Psoas muscle (tissue), 8 donors: ENCODE results near the gene ZNG1F. TPM values are rescaled to one million over a fixed set of nuclear protein-coding genes. Genes with fewer than 3 reads are reported as not detected.
"Not testable (repeated sequence)": the region's sequence is repeated elsewhere in the genome, so short reads cannot be mapped to it uniquely, and the experiment has no call there.

Source experiments
- ATAC-seq, 4 donors: fragments of 200-7000 bp; cut with Tn5 transposase; one replicate each; pipeline ENCODE4 v1.9.1; 2020; ENCODE audit warnings: moderate library complexity in 3 of 4, mild to moderate bottlenecking in 2 of 4
- DNase-seq, 2 donors: peaks; one replicate each; pipeline ENCODE4 v3.0.0-alpha.2; 2020
- H3K27ac ChIP-seq: fragments of 200-600 bp; one replicate; pipeline ENCODE4 v1.8.0; 2022
- H3K27me3 ChIP-seq, 3 donors: fragments of 200-600 bp in 1 of 3; one replicate each; pipeline versions ENCODE4 v1.6.1 to v1.8.0; 2013 to 2022; ENCODE audit warnings: low read length in 2 of 3, mild to moderate bottlenecking in 2 of 3, moderate library complexity in 1 of 3; ENCODE audit not compliant: insufficient read depth in 3 of 3
- H3K36me3 ChIP-seq, 2 donors: fragments of 200-600 bp in 1 of 2; one replicate each; pipeline versions ENCODE4 v1.6.1 to v1.8.0; 2013 to 2022; ENCODE audit warnings: low read depth in 1 of 2, mild to moderate bottlenecking in 1 of 2, moderate library complexity in 1 of 2; ENCODE audit not compliant: insufficient read depth in 1 of 2
- H3K4me1 ChIP-seq: fragments of 200-600 bp; one replicate; pipeline ENCODE4 v1.8.0; 2022
- H3K4me3 ChIP-seq: fragments of 200-600 bp; one replicate; pipeline ENCODE4 v1.8.0; 2022; ENCODE audit warnings: mild to moderate bottlenecking
- H3K9me3 ChIP-seq: fragments of 200-600 bp; one replicate; pipeline ENCODE4 v1.8.0; 2022
- WGBS, 3 donors: extraction: QIAGEN DNeasy Blood & Tissue Kit; methylation state at CpG; one replicate each; pipeline versions ENCODE4 v1.1.6 to v1.1.7; 2013; 5-methylcytosine and 5-hydroxymethylcytosine counted together
- intact Hi-C, 2 donors: fragments of 100-400 bp; cut with DNase I; formaldehyde crosslinking; loops; one replicate each; pipeline versions ENCODE4 v1.11.0 to v1.14.2; 2022
- polyA plus RNA-seq, 3 donors: library from polyadenylated mRNA; stranded (reverse); fragments of 200-250 nt; gene quantifications; one replicate each; pipeline ENCODE4 v1.2.3, GENCODE V29; 2013
- total RNA-seq, 4 donors: library from RNA; stranded (reverse); fragmentation: NEBNext Ultra II Directional in 2 of 4; extraction: Animal tissue kit (Norgen Biotek cat#: 25700) in 2 of 4; gene quantifications; one replicate each; pipeline versions ENCODE4 v1.2.1 to v1.2.4, GENCODE V29; 2021 to 2023
- donor health status: healthy with polysubstance abuse.
- donor health status: DM: no; HTN: no; CAD: no; lungs with moderate emphysema.
- donor health status: Bipolar disorder and iron deficiency.
- donor health status: healthy.
- donor health status: DM: yes; HTN: yes; CAD: no.
- donor health status: DM: no; HTN: no; CAD: no.
- donor health status: DM: no; HTN: no; CAD: no.
- donor health status: DM: yes; HTN: yes; CAD: no.

The ZNG1F gene
- total and polyA plus RNA-seq, 7 donors: 0.32 to 3.8 (median 1.9) TPM

GRCh38 chr9:41124250-41125108 is 64.6 kb downstream of the ZNG1F start:
- DNase-seq, H3K27ac ChIP-seq, H3K27me3 ChIP-seq, H3K4me1 ChIP-seq, H3K36me3 ChIP-seq, H3K9me3 ChIP-seq, H3K4me3 ChIP-seq, intact Hi-C loops: not testable (repeated sequence)
- peak in 3 of 4 donors; percentile 40 to 48 (median 46) for ATAC-seq
- 25 to 42% (median 37%) methylated on average over 33 to 34 of the region's 52 CpGs for WGBS, 3 donors

DNA sequence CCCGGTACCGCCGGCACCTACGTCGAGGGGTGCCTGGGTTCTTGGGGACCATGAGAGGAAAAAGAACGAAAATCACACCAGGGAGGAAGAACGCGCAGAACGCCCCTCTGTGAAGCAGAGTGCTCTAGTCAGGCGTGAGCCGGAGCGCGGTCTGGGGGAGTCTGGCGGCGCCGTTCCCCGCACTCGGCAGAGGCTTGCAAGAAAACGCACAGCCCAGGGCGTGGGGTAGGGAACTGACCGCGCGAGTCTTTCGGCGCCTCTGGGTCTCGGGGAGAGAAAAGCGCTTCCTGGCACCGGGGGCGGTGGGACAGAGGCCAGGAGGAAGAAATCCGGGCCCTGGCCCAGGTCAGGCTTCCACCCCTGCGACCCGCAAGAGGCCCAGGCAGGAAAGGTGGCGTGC is 65.3 kb downstream of the ZNG1F start:
- DNase-seq, H3K9me3 ChIP-seq, H3K27ac ChIP-seq, H3K27me3 ChIP-seq, intact Hi-C loops, H3K4me3 ChIP-seq, H3K36me3 ChIP-seq, H3K4me1 ChIP-seq: not testable (repeated sequence)
- ATAC-seq: peak in 2 of 4 donors; percentile 21 to 40
- WGBS, 3 donors: 5 to 37% (median 22%) methylated on average over 4 to 9 of the region's 33 CpGs

GRCh38 chr9:41123396-41123795 is 65.7 kb downstream of the ZNG1F start:
- DNase-seq, H3K27ac ChIP-seq, H3K4me1 ChIP-seq, intact Hi-C loops, H3K27me3 ChIP-seq, H3K36me3 ChIP-seq, H3K9me3 ChIP-seq, H3K4me3 ChIP-seq: not testable (repeated sequence)
- peak in 2 of 4 donors; percentile 19 to 26 for ATAC-seq
- 40 to 51% methylated on average over 1 to 9 of the region's 32 CpGs; no CpG with 5 or more reads in 1 of the 3 donors for WGBS, 3 donors

DNA sequence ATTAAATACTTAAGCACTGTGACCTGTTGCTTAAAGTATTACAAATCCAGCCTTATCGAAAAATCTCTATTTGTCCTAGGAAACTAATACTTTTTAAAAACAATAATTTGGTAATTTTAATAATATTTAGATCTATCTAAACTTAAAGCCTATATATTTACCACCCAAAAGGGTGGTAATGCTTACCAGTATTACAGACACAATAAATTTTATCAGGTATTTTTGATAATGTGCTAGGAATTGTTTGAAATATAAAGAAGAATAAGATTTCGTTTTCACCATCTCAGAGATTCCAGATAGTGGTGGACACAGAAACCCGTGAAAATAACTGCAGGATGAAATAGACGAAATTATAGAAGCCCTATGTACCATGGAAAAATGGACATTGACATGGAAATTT is 68.4 kb downstream of the ZNG1F start:
- intact Hi-C loops, H3K4me1 ChIP-seq, H3K9me3 ChIP-seq, H3K4me3 ChIP-seq, H3K27me3 ChIP-seq, H3K27ac ChIP-seq, DNase-seq, H3K36me3 ChIP-seq, ATAC-seq: not testable (repeated sequence)
- WGBS, 3 donors: 29% methylated on average over 1 of the region's 4 CpGs; no CpG with 5 or more reads in 2 of the 3 donors

DNA sequence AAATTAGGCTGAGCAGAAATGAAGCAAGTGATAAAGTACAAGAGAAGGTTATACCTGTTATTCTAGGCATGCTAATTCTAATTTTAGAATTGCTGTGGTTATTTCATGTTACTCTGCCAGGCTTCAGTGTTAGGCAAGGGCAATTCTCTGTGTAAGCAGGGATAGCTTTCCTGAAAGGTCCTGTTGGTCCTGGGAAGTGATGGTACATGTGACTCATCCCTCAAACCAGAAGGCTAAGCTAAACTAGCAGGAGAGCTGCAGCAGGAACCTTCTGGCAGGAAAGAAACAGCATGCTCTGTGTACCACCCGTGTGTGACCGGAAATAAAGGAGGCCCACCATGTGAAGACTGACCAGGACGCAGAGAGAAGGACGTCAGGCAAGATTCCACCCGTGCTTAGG is 69.4 kb downstream of the ZNG1F start:
- H3K4me3 ChIP-seq, H3K27me3 ChIP-seq, DNase-seq, H3K36me3 ChIP-seq, H3K27ac ChIP-seq, intact Hi-C loops, H3K4me1 ChIP-seq, H3K9me3 ChIP-seq: not testable (repeated sequence)
- no CpG with 5 or more reads among the region's 5 CpGs for WGBS, 3 donors
- ATAC-seq: peak in 1 of 4 donors; percentile 44

GRCh38 chr9:41119311-41119710 is 69.8 kb downstream of the ZNG1F start:
- peak in 3 of 4 donors; percentile 15 to 29 (median 27) for ATAC-seq

GRCh38 chr9:41113348-41113747 is 75.8 kb downstream of the ZNG1F start:
- DNase-seq, H3K4me1 ChIP-seq, intact Hi-C loops, H3K36me3 ChIP-seq, H3K27ac ChIP-seq, H3K4me3 ChIP-seq, ATAC-seq, H3K9me3 ChIP-seq, H3K27me3 ChIP-seq: not testable (repeated sequence)
- WGBS, 3 donors: 48 to 69% (median 62%) methylated on average over 6 to 9 of the region's 14 CpGs

More at GRCh38 chr9:41119311-41119710, 69.8 kb downstream of the ZNG1F start:
- 46 to 48% (median 47%) methylated on average over 7 of the region's 7 CpGs for WGBS, 3 donors
- intact Hi-C loops, H3K27me3 ChIP-seq, H3K4me3 ChIP-seq, H3K9me3 ChIP-seq, DNase-seq, H3K36me3 ChIP-seq, H3K4me1 ChIP-seq, H3K27ac ChIP-seq: not testable (repeated sequence)

- WGBS, 3 donors: 69 to 79% (median 79%) methylated on average over 11 to 12 of the region's 12 CpGs
- ATAC-seq, H3K4me3 ChIP-seq, H3K36me3 ChIP-seq, H3K9me3 ChIP-seq, H3K27ac ChIP-seq, H3K4me1 ChIP-seq, intact Hi-C loops, DNase-seq: not testable (repeated sequence)
- peaks cover 0 to 11% (median 6%) of the 10 kb centered on the region in 3 donors for H3K27me3 ChIP-seq
Measured at GRCh38 chr9:41111414-41111813, 77.7 kb downstream of the ZNG1F start.

GRCh38 chr9:41110913-41111312 is 78.2 kb downstream of the ZNG1F start:
- intact Hi-C loops, H3K36me3 ChIP-seq, H3K4me3 ChIP-seq, H3K9me3 ChIP-seq, DNase-seq, ATAC-seq, H3K27ac ChIP-seq, H3K4me1 ChIP-seq: not testable (repeated sequence)
- WGBS, 3 donors: 38 to 48% (median 48%) methylated on average over 7 to 8 of the region's 10 CpGs
- peaks cover 0 to 11% (median 6%) of the 10 kb centered on the region in 3 donors for H3K27me3 ChIP-seq

DNA sequence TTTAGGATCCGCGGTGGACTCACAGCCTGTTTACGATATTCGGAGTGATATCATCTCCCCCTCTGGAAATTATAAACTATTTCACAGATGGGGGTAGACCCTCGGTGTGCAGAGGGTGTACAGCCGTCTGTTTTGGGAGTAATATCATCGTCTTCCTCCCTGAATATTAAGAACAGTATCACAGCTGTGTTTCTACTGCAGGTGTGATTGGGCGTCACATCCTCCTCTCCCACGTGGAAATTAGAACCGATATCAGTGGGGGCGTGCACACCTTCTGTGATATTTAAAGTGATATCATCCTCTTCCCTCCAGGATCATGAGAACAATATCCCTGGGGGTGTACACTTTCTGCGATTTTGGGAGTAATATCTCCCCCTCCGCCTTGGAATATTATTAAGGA is 79.9 kb downstream of the ZNG1F start:
- H3K9me3 ChIP-seq, H3K36me3 ChIP-seq, H3K27ac ChIP-seq, intact Hi-C loops, H3K4me3 ChIP-seq, ATAC-seq, DNase-seq, H3K4me1 ChIP-seq: not testable (repeated sequence)
- peaks cover 0 to 11% (median 11%) of the 10 kb centered on the region in 3 donors for H3K27me3 ChIP-seq
- WGBS, 3 donors: 11 to 20% (median 17%) methylated on average over 4 of the region's 13 CpGs

DNA sequence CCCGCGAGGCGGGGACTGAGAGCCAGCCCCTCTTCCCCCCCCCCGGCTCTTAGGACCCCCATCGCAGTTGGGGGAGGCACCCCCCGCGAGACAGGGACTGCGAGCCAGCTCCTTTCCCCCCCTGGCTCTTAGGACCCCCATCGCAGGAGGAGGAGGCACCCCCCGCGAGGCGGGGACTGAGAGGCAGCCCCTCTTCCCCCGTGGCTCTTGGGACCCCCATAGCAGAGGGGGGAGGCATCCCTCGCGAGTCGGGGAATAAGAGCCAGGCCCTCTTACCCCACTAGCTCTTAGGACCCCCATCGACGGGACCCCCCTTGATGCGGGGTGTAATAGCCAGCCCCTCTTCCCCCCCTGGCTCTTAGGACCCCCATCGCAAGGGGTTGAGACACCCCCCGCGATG is 80.3 kb downstream of the ZNG1F start:
- H3K36me3 ChIP-seq, intact Hi-C loops, H3K27ac ChIP-seq, DNase-seq, H3K4me3 ChIP-seq, ATAC-seq, H3K9me3 ChIP-seq, H3K4me1 ChIP-seq: not testable (repeated sequence)
- H3K27me3 ChIP-seq: peaks cover 0 to 11% (median 11%) of the 10 kb centered on the region in 3 donors
- WGBS, 3 donors: 7 to 18% (median 11%) methylated on average over 7 to 13 of the region's 22 CpGs
